Measurements from ENCODE around the gene FGF21. TPM values are rescaled to one million over a fixed set of nuclear protein-coding genes. Genes with fewer than 3 reads are reported as not detected.
A peak's percentile ranks its signal among the peaks of the same experiment; 100 is the strongest.

Gene FGF21
- total RNA-seq, 4 donors from 2014 or later: not detected

DNA sequence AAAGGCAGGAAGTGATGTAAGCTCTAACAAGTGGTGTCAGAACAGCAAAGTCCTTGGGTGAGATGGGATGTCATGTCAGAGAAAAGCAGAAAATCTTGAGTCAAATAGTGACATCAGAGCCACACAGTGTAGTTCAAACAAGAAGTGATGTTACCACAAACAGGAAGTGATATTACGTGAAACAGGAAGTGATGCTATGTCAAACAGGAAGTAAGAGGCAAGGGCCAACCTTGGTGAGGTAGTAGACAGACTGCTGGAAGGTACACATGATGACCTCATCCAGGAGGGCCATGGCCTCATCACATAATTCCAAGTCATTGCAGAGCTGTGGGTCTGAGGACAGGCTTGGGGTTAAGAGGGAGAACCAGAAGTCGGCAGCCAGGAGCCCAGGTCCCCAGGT, 28.8 kb upstream of the FGF21 start:
- WGBS, 2 donors (ENCODE audit: low coverage in 1 of 2): 67 to 73% methylated on average over 1 to 2 of the region's 2 CpGs
- peaks cover 0 to 8% (median 0%) of the 10 kb centered on the region in 4 donors for H3K4me1 ChIP-seq
- intact Hi-C loops (cut with DNase I; ENCODE audit: low total_unique reads): no loop called here
- peaks cover 6% of the 10 kb centered on the region for H3K27me3 ChIP-seq
- in situ Hi-C loops (cut with MboI; ENCODE audit: low pct_ligation_motif_present in 1 of 4, low pct_unique_long_range_greater_than_20kb in 1 of 4, low sequenced_read_pairs in 3 of 4): no loop called here
- TF ChIP-seq POLR2A (IDR thresholded peaks at IDR 0.05): no peak
- TF ChIP-seq EP300 (IDR thresholded peaks at IDR 0.05; ENCODE audit: low read depth): no peak
- no peak for TF ChIP-seq POLR2AphosphoS5 (IDR thresholded peaks at IDR 0.05)
- H3K27ac ChIP-seq: peak overlapping the region in 2 of 4 donors; percentile 50 to 60
- no peak overlapping the region for H3K4me3 ChIP-seq
- no peak for DNase-seq
- no peaks in the 10 kb centered on the region for H3K36me3 ChIP-seq
- H3K9me3 ChIP-seq: no peaks in the 10 kb centered on the region

DNA sequence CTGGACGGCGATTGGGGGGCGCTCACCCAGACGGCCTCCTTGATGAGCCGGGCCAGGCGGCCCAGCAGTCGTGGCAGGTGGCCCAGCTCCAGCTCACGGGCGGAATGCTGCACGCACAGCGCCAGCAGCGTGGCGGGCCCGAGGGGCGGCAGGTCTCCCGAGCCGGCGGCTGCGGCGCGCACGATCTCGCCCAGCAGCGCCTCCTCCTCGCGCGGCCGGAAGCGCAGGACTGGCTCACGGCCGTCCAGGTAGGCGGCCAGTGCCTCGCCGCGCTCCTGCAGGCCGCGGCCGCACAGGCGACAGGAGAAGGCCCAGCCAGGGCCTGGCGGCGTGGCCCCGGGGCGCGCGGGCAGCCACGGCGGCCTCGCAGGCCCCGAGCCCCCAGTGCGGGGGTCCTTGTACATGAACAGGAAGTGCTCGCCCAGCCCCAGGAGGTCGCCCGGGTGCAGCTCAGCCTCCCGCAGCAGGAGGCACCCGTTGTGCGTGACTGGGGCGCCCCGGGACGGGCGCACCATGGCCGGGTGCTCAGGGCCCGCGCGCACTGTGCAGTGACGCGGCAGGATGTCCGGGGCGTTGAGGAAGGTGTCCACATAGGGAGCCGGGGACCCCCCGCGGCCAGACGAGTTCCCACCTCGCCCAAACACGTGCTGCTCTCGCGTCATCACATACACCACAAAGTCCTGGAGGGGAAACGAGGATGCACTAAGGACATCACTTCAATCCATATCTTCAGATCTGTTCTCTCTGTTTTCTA, 26.2 kb upstream of the FGF21 start:
- no peaks in the 10 kb centered on the region for H3K36me3 ChIP-seq
- H3K9me3 ChIP-seq: no peaks in the 10 kb centered on the region
- 74 to 87% methylated on average over 6 to 40 of the region's 77 CpGs for WGBS, 2 donors (ENCODE audit: low coverage in 1 of 2)
- in situ Hi-C loops (cut with MboI; ENCODE audit: low pct_ligation_motif_present in 1 of 4, low pct_unique_long_range_greater_than_20kb in 1 of 4, low sequenced_read_pairs in 3 of 4): no loop called here
- H3K27me3 ChIP-seq: peaks cover 6% of the 10 kb centered on the region
- intact Hi-C loops (cut with DNase I; ENCODE audit: low total_unique reads): no loop called here
- TF ChIP-seq EP300 (IDR thresholded peaks at IDR 0.05; ENCODE audit: low read depth): no peak
- TF ChIP-seq POLR2A (IDR thresholded peaks at IDR 0.05): no peak
- TF ChIP-seq POLR2AphosphoS5 (IDR thresholded peaks at IDR 0.05): no peak
- TF ChIP-seq CTCF (IDR thresholded peaks at IDR 0.05): peak in 1 of 5 experiments; percentile 9
- DNase-seq: no peak
- H3K27ac ChIP-seq: peak overlapping the region in 1 of 4 donors; percentile 65
- H3K4me3 ChIP-seq: peak overlapping the region in 1 of 4 donors; percentile 16
- H3K4me1 ChIP-seq: peaks cover 0 to 8% (median 0%) of the 10 kb centered on the region in 4 donors

DNA sequence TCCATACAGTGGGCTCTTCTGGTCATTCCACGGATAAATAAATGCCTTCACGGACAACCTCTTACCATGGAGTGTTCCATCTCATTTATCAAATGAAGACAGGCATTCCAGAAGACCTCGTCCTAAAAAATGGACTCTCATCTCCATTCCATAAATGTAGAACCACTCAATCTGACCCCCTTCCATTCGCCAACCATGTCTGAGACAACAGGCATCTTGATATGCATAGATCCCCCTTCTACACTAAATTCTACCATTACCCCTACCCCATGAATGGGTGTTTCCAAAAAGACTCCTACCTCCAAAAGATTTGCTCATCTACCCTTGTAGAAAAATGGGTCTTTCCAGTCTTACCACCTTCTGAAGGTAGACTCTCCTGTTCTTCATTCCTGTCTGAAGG, 23.9 kb upstream of the FGF21 start:
- TF ChIP-seq POLR2A (IDR thresholded peaks at IDR 0.05) (no peak), EP300 (IDR thresholded peaks at IDR 0.05; ENCODE audit: low read depth) (no peak), CTCF (IDR thresholded peaks at IDR 0.05) (no peak), POLR2AphosphoS5 (IDR thresholded peaks at IDR 0.05) (no peak)
- 86 to 93% methylated on average over 3 to 4 of the region's 4 CpGs for WGBS, 2 donors (ENCODE audit: low coverage in 1 of 2)
- in situ Hi-C loops (cut with MboI; ENCODE audit: low pct_ligation_motif_present in 1 of 4, low pct_unique_long_range_greater_than_20kb in 1 of 4, low sequenced_read_pairs in 3 of 4): no loop called here

GRCh38 chr19:48734625-48735024, 20.7 kb upstream of the FGF21 start:
- H3K36me3 ChIP-seq: no peaks in the 10 kb centered on the region
- no peak overlapping the region for H3K27ac ChIP-seq
- no peaks in the 10 kb centered on the region for H3K9me3 ChIP-seq
- in situ Hi-C loops (cut with MboI; ENCODE audit: low pct_ligation_motif_present in 1 of 4, low pct_unique_long_range_greater_than_20kb in 1 of 4, low sequenced_read_pairs in 3 of 4) (no loop called here), intact Hi-C loops (cut with DNase I; ENCODE audit: low total_unique reads) (loop anchor here (5.0 kb wide), 1 partner anchor 87 kb away; the partner anchor contains the start of gene CA11)
- H3K4me3 ChIP-seq: no peak overlapping the region
- TF ChIP-seq POLR2A (IDR thresholded peaks at IDR 0.05) (no peak), POLR2AphosphoS5 (IDR thresholded peaks at IDR 0.05) (no peak), CTCF (IDR thresholded peaks at IDR 0.05) (no peak), EP300 (IDR thresholded peaks at IDR 0.05; ENCODE audit: low read depth) (no peak)
- peaks cover 17% of the 10 kb centered on the region for H3K27me3 ChIP-seq
- WGBS, 2 donors (ENCODE audit: low coverage in 1 of 2): 93% methylated on average over 9 of the region's 9 CpGs; no CpG with 5 or more reads in 1 of the 2 donors
- peaks cover 0 to 16% (median 11%) of the 10 kb centered on the region in 4 donors for H3K4me1 ChIP-seq
- no peak for DNase-seq

More for the DNA sequence above, 23.9 kb upstream of the FGF21 start:
- Histone ChIP-seq H3K27me3 (peaks cover 11% of the 10 kb centered on the region), H3K9me3 (no peaks in the 10 kb centered on the region), H3K4me1 (peaks cover 0 to 4% (median 2%) of the 10 kb centered on the region in 4 donors), H3K4me3 (no peak overlapping the region), H3K27ac (no peak overlapping the region), H3K36me3 (no peaks in the 10 kb centered on the region)
- no peak for DNase-seq
- intact Hi-C loops (cut with DNase I; ENCODE audit: low total_unique reads): no loop called here
